Subcutaneous adipose tissue (tissue), 4 donors: ENCODE data around the gene DHRS3. TPM values are rescaled to one million over a fixed set of nuclear protein-coding genes. Genes with fewer than 3 reads are reported as not detected.

ENCODE experiments used
- total RNA-seq, 4 donors: library from RNA; depleted of rRNA; stranded (reverse); fragments of >200 nt; gene quantifications; one replicate each; pipeline ENCODE4 v1.1.0, GENCODE V29; 2016
- TF ChIP-seq, protein P1 (sequence below): fragments of 450-650 bp; IDR thresholded peaks from one replicate; pipeline ENCODE4 v1.5.1; 2016; ENCODE audit warnings: low read depth, mild to moderate bottlenecking, control low read depth, antibody characterized with exemption, moderate library complexity

Gene DHRS3
- total RNA-seq, 4 donors from 2014 or later, result 147 to 406 (median 256) TPM

- TF ChIP-seq, protein P1, sequence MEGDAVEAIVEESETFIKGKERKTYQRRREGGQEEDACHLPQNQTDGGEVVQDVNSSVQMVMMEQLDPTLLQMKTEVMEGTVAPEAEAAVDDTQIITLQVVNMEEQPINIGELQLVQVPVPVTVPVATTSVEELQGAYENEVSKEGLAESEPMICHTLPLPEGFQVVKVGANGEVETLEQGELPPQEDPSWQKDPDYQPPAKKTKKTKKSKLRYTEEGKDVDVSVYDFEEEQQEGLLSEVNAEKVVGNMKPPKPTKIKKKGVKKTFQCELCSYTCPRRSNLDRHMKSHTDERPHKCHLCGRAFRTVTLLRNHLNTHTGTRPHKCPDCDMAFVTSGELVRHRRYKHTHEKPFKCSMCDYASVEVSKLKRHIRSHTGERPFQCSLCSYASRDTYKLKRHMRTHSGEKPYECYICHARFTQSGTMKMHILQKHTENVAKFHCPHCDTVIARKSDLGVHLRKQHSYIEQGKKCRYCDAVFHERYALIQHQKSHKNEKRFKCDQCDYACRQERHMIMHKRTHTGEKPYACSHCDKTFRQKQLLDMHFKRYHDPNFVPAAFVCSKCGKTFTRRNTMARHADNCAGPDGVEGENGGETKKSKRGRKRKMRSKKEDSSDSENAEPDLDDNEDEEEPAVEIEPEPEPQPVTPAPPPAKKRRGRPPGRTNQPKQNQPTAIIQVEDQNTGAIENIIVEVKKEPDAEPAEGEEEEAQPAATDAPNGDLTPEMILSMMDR, result no peak
These were observed 73.0 kb downstream of the DHRS3 start for GRCh38 chr1:12544992-12545391.

DNA sequence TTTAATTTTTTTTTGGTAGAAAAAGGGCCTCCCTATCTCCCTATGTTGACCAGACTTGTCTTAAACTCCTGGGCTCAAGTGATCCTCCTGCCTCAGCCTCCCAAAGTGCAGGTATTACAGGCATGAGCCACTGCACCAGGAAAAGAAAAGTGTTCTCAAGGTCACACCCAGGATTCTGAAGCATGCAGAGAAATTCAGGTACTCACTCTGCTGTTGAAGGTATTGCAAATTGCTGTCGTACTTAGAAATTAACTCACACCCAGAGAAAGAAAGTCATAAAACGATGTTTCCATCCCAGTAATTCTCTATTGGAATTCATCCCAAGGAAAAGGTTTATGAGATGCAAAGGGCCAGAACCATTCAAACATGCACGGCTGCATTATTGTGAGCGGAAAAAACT lies 73.7 kb downstream of the DHRS3 start:
- TF ChIP-seq, protein P1, result no peak

GRCh38 chr1:12543740-12544154 lies 74.3 kb downstream of the DHRS3 start:
- TF ChIP-seq, protein P1, result no peak

DNA sequence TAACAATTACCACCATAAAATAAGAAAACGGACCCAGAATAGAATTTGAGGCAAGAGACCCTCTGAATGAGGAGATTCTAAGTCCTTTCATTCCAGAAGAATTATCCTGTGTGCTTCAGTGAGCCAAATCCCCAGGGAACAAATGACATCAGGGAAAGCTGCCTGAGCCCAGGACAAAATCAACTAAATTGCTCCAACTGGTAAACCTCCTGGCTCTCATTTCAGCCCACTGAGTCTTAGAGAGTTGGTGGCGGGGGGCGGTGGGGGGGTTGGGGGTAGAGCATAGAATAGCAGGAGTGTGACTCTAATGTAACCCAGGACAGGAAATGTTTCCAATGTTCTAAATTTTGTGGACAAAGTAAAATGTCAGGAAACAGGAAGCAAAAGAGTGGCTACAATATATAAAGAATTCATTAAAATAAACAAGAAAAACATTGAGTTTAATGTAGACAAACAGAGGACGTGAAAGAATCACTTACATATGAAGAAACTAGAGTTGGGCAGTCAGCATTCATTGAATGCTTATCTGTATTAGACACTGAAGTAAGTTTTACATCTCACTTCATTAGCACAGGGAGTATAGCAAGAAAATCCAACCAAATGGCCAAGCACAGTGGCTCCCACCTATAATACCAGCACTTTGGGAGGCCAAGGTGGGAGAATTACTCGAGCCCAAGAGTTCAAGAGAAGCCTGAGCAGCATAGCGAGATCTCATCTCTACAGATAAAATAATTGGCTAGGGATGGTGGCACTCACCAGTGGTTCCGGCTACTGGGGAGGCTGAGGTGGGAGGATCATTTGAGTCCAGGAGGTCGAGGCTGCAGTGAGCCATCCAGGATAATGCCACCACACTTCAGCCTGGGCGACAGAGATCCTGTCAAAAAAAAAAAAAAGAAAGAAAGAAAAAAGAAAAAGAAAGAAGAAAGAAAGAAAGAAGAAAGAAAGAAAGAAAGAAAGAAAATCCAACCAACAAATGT lies 75.1 kb downstream of the DHRS3 start:
- TF ChIP-seq, protein P1, result no peak

GRCh38 chr1:12542138-12542465 lies 75.9 kb downstream of the DHRS3 start:
- TF ChIP-seq, protein P1, result no peak

- TF ChIP-seq, protein P1, result no peak
These were observed 76.5 kb downstream of the DHRS3 start for GRCh38 chr1:12541274-12542137.
